Mesenchymal stem cell (in vitro differentiated cells and primary cell): ENCODE data around the gene RPS6KA1.

Experiments
- DNase-seq: peaks from one replicate; pipeline ENCODE4 v3.0.0-alpha.2; 2013
- H2AFZ ChIP-seq: one replicate; pipeline ENCODE4 v1.6.1; 2013; ENCODE audit warnings: low read depth, mild to moderate bottlenecking, control low read depth, inconsistent platforms, low read length, moderate library complexity
- H2AK5ac ChIP-seq: 2 replicates; pipeline ENCODE4 v1.6.1; 2013; ENCODE audit warnings: low read length, moderate library complexity, mild to moderate bottlenecking, inconsistent platforms; ENCODE audit not compliant: severe bottlenecking
- H2BK120ac ChIP-seq: one replicate; pipeline ENCODE4 v1.6.1; 2013; ENCODE audit warnings: low read depth, mild to moderate bottlenecking, inconsistent platforms, low read length, moderate library complexity
- H2BK12ac ChIP-seq, 2 experiments: one replicate each; pipeline ENCODE4 v1.6.1; 2013; ENCODE audit warnings: inconsistent platforms in 2 of 2, low read length in 2 of 2, mild to moderate bottlenecking in 2 of 2, moderate library complexity in 2 of 2, control low read depth in 1 of 2
- H2BK15ac ChIP-seq: one replicate; pipeline ENCODE4 v1.6.1; 2013; ENCODE audit warnings: mild to moderate bottlenecking, low read depth, inconsistent platforms; ENCODE audit not compliant: poor library complexity, severe bottlenecking
- H2BK5ac ChIP-seq: 2 replicates; pipeline ENCODE4 v1.6.1; 2013; ENCODE audit warnings: low read depth, mild to moderate bottlenecking, low read length, control low read depth, inconsistent platforms; ENCODE audit not compliant: poor library complexity, severe bottlenecking
- H3K14ac ChIP-seq, 2 experiments: one replicate each; pipeline ENCODE4 v1.6.1; 2013; ENCODE audit warnings: inconsistent platforms in 2 of 2, low read length in 2 of 2, control low read depth in 1 of 2, mild to moderate bottlenecking in 1 of 2, moderate library complexity in 1 of 2
- H3K18ac ChIP-seq, 2 experiments: one replicate each; pipeline ENCODE4 v1.6.1; 2013; ENCODE audit warnings: inconsistent platforms in 2 of 2, low read length in 2 of 2, control low read depth in 1 of 2, low read depth in 1 of 2, mild to moderate bottlenecking in 1 of 2
- H3K23ac ChIP-seq, 2 experiments: one replicate each; pipeline ENCODE4 v1.6.1; 2013; ENCODE audit warnings: inconsistent platforms in 2 of 2, low read length in 2 of 2, mild to moderate bottlenecking in 2 of 2, moderate library complexity in 2 of 2, control low read depth in 1 of 2
- H3K27ac ChIP-seq: 2 replicates; pipeline ENCODE4 v1.5.1; 2013; ENCODE audit warnings: mild to moderate bottlenecking, moderate library complexity, low read length, control low read depth, inconsistent platforms; ENCODE audit not compliant: poor library complexity, severe bottlenecking
- H3K27me3 ChIP-seq, 2 experiments: 2 replicates each; pipeline versions ENCODE4 v1.6.1 to v1.7.0; 2013; ENCODE audit warnings: low read length in 2 of 2, mild to moderate bottlenecking in 2 of 2, moderate library complexity in 2 of 2, control low read depth in 1 of 2, inconsistent platforms in 1 of 2; ENCODE audit not compliant: control insufficient read depth in 1 of 2, insufficient read depth in 1 of 2
- H3K36me3 ChIP-seq, 2 experiments: 2 replicates each; pipeline versions ENCODE4 v1.6.1 to v1.7.0; 2013; ENCODE audit warnings: low read length in 2 of 2, control low read depth in 1 of 2, inconsistent platforms in 1 of 2, low read depth in 1 of 2, mild to moderate bottlenecking in 1 of 2; ENCODE audit not compliant: insufficient read depth in 2 of 2, control insufficient read depth in 1 of 2
- H3K4ac ChIP-seq, 2 experiments: one replicate each; pipeline ENCODE4 v1.6.1; 2013; ENCODE audit warnings: inconsistent platforms in 2 of 2, low read length in 2 of 2, mild to moderate bottlenecking in 2 of 2, moderate library complexity in 2 of 2, control low read depth in 1 of 2, low read depth in 1 of 2
- H3K4me1 ChIP-seq: 2 replicates; pipeline ENCODE4 v1.6.1; 2013; ENCODE audit warnings: low read depth, low read length, control low read depth; ENCODE audit not compliant: control insufficient read depth, insufficient read depth
- H3K4me2 ChIP-seq: 2 replicates; pipeline ENCODE4 v1.6.1; 2013; ENCODE audit warnings: low read length, mild to moderate bottlenecking, inconsistent platforms; ENCODE audit not compliant: poor library complexity, severe bottlenecking
- H3K4me3 ChIP-seq, 2 experiments: 2 replicates each; pipeline versions ENCODE4 v1.5.1 to v1.7.0; 2013; ENCODE audit warnings: low read length in 2 of 2, mild to moderate bottlenecking in 2 of 2, control low read depth in 1 of 2, low read depth in 1 of 2; ENCODE audit not compliant: insufficient read depth in 1 of 2
- H3K79me1 ChIP-seq: replicated peaks from 2 replicates; pipeline ENCODE4 v1.6.1; 2013; ENCODE audit warnings: mild to moderate bottlenecking, control low read depth, low read length, inconsistent platforms; ENCODE audit not compliant: poor library complexity, severe bottlenecking
- H3K9ac ChIP-seq: 2 replicates; pipeline ENCODE4 v1.7.0; 2013; ENCODE audit warnings: mild to moderate bottlenecking, low read length, moderate library complexity
- H3K9me3 ChIP-seq: 2 replicates; pipeline ENCODE4 v1.7.0; 2013; ENCODE audit warnings: mild to moderate bottlenecking, low read length; ENCODE audit not compliant: control insufficient read depth
- H4K8ac ChIP-seq: one replicate; pipeline ENCODE4 v1.6.1; 2013; ENCODE audit warnings: inconsistent platforms, mild to moderate bottlenecking, low read length, moderate library complexity
- H4K91ac ChIP-seq: one replicate; pipeline ENCODE4 v1.6.1; 2013; ENCODE audit warnings: mild to moderate bottlenecking, low read length, inconsistent platforms
- WGBS: methylation state at CpG from one replicate; pipeline ENCODE4 v1.1.7; 2013; ENCODE audit warnings: mixed read lengths; 5-methylcytosine and 5-hydroxymethylcytosine counted together

Gene RPS6KA1

GRCh38 chr1:26541816-26542711 is 12.5 kb downstream of the RPS6KA1 start:
- WGBS: 66% methylated on average over 17 of the region's 18 CpGs
- peaks cover 15% of the 10 kb centered on the region for H3K4me1 ChIP-seq
- no peaks in the 10 kb centered on the region for H3K9me3 ChIP-seq

DNA sequence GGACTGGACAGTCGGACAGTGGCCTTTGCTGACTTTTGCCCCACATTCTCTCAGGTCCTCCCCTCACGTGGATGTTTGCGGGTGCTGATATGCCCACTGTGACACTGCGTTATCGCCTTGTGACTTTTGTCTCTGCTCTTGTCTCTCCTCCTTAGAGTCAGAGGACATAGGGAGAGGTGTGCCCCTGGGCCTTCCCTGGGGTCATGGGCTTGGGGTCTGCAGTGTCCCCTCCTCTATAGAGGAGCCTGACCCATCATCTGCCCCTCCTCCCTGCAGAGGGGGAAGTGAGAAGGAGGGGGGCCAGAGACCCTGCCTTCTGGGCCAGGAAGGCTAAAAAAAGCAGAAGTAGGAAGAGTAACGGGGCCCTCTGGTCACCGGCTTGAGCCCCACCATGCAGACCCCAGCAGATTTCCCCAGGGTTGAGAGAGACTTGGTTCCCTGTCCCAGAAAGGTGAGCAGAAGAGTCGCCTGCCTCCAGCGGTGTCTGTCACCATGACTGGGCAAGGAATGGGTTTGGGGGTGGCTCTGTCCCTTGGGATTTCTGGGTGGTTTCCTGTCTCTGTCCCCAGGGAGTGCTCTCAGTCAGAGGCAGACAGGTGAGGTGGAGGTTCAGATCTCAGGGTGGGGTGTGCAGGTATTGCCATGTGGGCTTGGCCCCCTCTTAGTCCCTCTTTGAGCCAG is 13.3 kb downstream of the RPS6KA1 start:
- H2BK15ac ChIP-seq: no peak overlapping the region
- no peak overlapping the region for H3K18ac ChIP-seq
- H3K23ac ChIP-seq: no peak overlapping the region
- H3K79me1 ChIP-seq: peaks cover 12% of the 10 kb centered on the region
- H2BK120ac ChIP-seq: no peak overlapping the region
- H4K91ac ChIP-seq: no peak overlapping the region
- H3K27ac ChIP-seq: no peak overlapping the region
- H3K4me2 ChIP-seq: no peak overlapping the region
- 88% methylated on average over 7 of the region's 9 CpGs for WGBS
- peaks cover 0 to 43% of the 10 kb centered on the region in 2 experiments for H3K36me3 ChIP-seq
- H2BK12ac ChIP-seq: no peak overlapping the region
- no peak overlapping the region for H3K14ac ChIP-seq
- H3K4me3 ChIP-seq: no peak overlapping the region
- H3K9me3 ChIP-seq: no peaks in the 10 kb centered on the region
- H2BK5ac ChIP-seq: no peak overlapping the region
- H3K27me3 ChIP-seq: no peaks in the 10 kb centered on the region
- H2AK5ac ChIP-seq: no peak overlapping the region
- DNase-seq: no peak
- H4K8ac ChIP-seq: no peak overlapping the region
- no peak overlapping the region for H2AFZ ChIP-seq
- peaks cover 15% of the 10 kb centered on the region for H3K4me1 ChIP-seq
- no peak overlapping the region for H3K4ac ChIP-seq
- peak overlapping the region; percentile 46 for H3K9ac ChIP-seq

More at GRCh38 chr1:26541816-26542711, 12.5 kb downstream of the RPS6KA1 start:
- no peak overlapping the region for H3K4me3 ChIP-seq
- H2BK120ac ChIP-seq: no peak overlapping the region
- peak; percentile 69 for DNase-seq
- peak overlapping the region; percentile 46 for H3K9ac ChIP-seq
- H2BK15ac ChIP-seq: peak overlapping the region; percentile 65
- H3K4me2 ChIP-seq: no peak overlapping the region
- no peak overlapping the region for H2BK5ac ChIP-seq
- H3K23ac ChIP-seq: no peak overlapping the region
- H3K27ac ChIP-seq: no peak overlapping the region
- peak overlapping the region; percentile 81 to 90 for H3K18ac ChIP-seq
- peaks cover 12% of the 10 kb centered on the region for H3K79me1 ChIP-seq
- H2BK12ac ChIP-seq: peak overlapping the region in 1 of 2 experiments; percentile 93
- H4K8ac ChIP-seq: peak overlapping the region; percentile 94
- H4K91ac ChIP-seq: peak overlapping the region; percentile 94
- no peak overlapping the region for H2AK5ac ChIP-seq
- no peaks in the 10 kb centered on the region for H3K27me3 ChIP-seq
- peaks cover 0 to 44% of the 10 kb centered on the region in 2 experiments for H3K36me3 ChIP-seq
- peak overlapping the region in 1 of 2 experiments; percentile 36 for H3K14ac ChIP-seq
- peak overlapping the region; percentile 33 for H2AFZ ChIP-seq
- peak overlapping the region; percentile 51 to 84 for H3K4ac ChIP-seq

GRCh38 chr1:26543462-26543861 is 13.9 kb downstream of the RPS6KA1 start:
- DNase-seq: no peak
- Histone ChIP-seq H2BK12ac (no peak overlapping the region), H3K14ac (peak overlapping the region in 1 of 2 experiments; percentile 21), H3K9ac (no peak overlapping the region), H3K4me2 (no peak overlapping the region), H2BK120ac (no peak overlapping the region), H2AK5ac (no peak overlapping the region), H3K79me1 (peaks cover 12% of the 10 kb centered on the region), H4K8ac (no peak overlapping the region), H3K4ac (no peak overlapping the region), H3K9me3 (no peaks in the 10 kb centered on the region), H3K4me3 (no peak overlapping the region), H2AFZ (no peak overlapping the region), H3K36me3 (peaks cover 0 to 43% of the 10 kb centered on the region in 2 experiments), H3K27me3 (no peaks in the 10 kb centered on the region), H2BK5ac (no peak overlapping the region), H3K4me1 (peaks cover 17% of the 10 kb centered on the region), H4K91ac (no peak overlapping the region), H3K27ac (no peak overlapping the region), H2BK15ac (no peak overlapping the region), H3K23ac (no peak overlapping the region), H3K18ac (no peak overlapping the region)
- WGBS: 88% methylated on average over 5 of the region's 5 CpGs

DNA sequence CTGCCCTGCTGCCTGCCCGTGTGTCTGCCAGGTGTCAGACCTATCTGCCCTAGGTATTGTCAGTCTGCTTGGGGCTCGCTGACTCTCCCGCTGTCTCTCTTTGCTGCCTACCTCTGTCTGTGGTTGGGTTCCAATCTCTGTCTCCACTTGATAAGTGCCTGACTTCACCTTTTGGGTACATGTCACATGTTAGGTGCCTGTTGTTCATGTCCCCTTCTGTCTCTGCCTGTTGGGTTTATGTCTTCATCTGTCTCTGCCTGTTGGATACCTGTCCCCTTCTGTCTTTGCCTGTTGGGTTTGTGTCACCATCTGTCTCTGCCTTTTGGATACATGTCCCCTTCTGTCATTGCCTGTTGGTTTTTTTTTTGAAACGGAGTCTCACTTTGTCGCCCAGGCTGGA is 14.6 kb downstream of the RPS6KA1 start:
- DNase-seq: no peak
- no peaks in the 10 kb centered on the region for H3K27me3 ChIP-seq
- H2BK120ac ChIP-seq: no peak overlapping the region
- H3K4me3 ChIP-seq: no peak overlapping the region
- no peak overlapping the region for H3K9ac ChIP-seq
- no peak overlapping the region for H4K91ac ChIP-seq
- peaks cover 17% of the 10 kb centered on the region for H3K4me1 ChIP-seq
- H3K18ac ChIP-seq: no peak overlapping the region
- H2BK5ac ChIP-seq: no peak overlapping the region
- H2AFZ ChIP-seq: no peak overlapping the region
- H3K36me3 ChIP-seq: peaks cover 0 to 37% of the 10 kb centered on the region in 2 experiments
- WGBS: over 99% methylated on average over 5 of the region's 5 CpGs
- H3K4ac ChIP-seq: no peak overlapping the region
- H2BK15ac ChIP-seq: no peak overlapping the region
- no peaks in the 10 kb centered on the region for H3K9me3 ChIP-seq
- no peak overlapping the region for H4K8ac ChIP-seq
- H2BK12ac ChIP-seq: no peak overlapping the region
- H3K79me1 ChIP-seq: peaks cover 12% of the 10 kb centered on the region
- no peak overlapping the region for H3K4me2 ChIP-seq
- no peak overlapping the region for H3K23ac ChIP-seq
- no peak overlapping the region for H2AK5ac ChIP-seq
- no peak overlapping the region for H3K14ac ChIP-seq
- H3K27ac ChIP-seq: no peak overlapping the region
